ENCODE results near the gene ANGEL2. TPM values are rescaled to one million over a fixed set of nuclear protein-coding genes. Genes with fewer than 3 reads are reported as not detected.

The ANGEL2 gene
- total RNA-seq, 2 experiments from 2014 or later = 40.1 to 42.7 TPM

DNA sequence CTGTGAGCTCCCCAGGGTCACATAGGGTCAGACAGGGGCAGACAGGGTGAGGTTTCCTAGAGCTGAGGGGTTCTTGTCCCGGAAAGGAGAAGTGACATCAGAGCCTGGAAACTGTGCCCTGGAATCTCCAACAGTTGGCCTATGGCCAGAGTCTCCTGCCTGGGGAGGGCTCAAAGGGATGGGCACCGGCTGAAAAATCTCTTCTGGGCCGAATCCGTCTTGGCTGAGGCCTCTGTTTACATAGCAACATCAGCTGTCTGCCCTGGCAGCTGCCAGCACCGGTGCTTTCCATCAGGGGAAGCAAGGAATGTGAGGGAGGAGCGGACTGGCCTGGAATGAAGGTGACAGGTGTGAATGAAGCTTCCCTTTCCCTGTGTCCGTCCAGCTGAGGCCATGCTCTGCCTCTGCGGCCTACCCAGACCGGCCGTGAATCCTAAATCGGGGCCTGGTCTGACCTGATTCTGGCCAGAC, 34.6 kb downstream of the ANGEL2 start:
- TF ChIP-seq EZH2phosphoT487 (IDR thresholded peaks at IDR 0.05; ENCODE audit: borderline replicate concordance, low read depth, low read length) = no peak
- Histone ChIP-seq H3K36me3 (ENCODE audit: insufficient read depth, low read length) (no peaks in the 10 kb centered on the region), H3K27ac (ENCODE audit: low read depth, low read length, poor library complexity, severe bottlenecking) (no peak overlapping the region), H3K4me3 (ENCODE audit: low read depth, low read length, poor library complexity, severe bottlenecking) (no peak overlapping the region), H3K9me3 (ENCODE audit: low read length) (no peaks in the 10 kb centered on the region), H3K9me2 (ENCODE audit: insufficient read depth, low read length) (no peaks in the 10 kb centered on the region), H2AFZ (ENCODE audit: low read length) (no peak overlapping the region), H4K20me1 (ENCODE audit: insufficient read depth, low read length) (no peaks in the 10 kb centered on the region), H3K79me2 (ENCODE audit: insufficient read depth, low read depth, low read length) (no peaks in the 10 kb centered on the region), H3K4me1 (ENCODE audit: insufficient read depth, low read length, poor library complexity, severe bottlenecking) (no peaks in the 10 kb centered on the region), H3K4me2 (ENCODE audit: low read length) (no peak overlapping the region)
- DNase-seq (ENCODE audit: low spot score) = no peak
- ChIA-PET POLR2A (no interaction called here), CTCF (ENCODE audit: unreplicated experiment) (no interaction called here)
- no TSS peak for BruUV-seq (replicated peaks)
- intact Hi-C loops (cut with micrococcal nuclease; ENCODE audit: unreplicated experiment) = no loop called here

DNA sequence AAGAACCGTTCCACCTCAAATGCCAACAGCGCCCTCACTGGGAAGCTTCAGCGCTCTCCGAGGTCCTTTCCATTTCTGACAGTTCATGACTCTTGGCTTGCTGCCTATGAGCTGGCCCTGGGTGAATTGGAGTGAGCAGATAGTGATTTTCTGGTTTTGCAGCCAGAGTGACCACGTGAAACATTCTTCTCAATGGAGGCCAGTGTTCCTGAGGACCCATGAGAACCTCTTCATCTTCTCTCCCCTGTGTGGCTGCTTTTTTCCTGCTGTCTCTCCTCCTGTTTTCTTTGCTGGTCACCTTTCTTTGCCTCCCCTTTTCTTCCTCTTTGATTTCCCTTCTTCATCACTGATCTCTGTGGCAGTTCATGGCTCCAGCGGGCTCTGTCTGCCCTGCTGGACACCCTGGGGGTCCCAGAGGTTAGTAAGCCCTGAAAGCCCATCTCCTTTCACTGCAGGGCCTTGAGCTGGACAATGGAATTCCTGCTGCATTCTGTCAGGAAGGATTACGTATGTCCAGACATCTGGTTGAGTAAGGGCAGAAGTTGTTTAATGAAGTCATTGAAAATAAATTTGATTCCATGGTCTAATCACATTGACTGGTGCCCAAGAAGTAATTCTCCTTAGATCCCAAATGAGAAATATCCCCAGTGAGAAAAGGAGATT, 35.4 kb downstream of the ANGEL2 start:
- no peak overlapping the region for H3K27ac ChIP-seq (ENCODE audit: low read depth, low read length, poor library complexity, severe bottlenecking)
- H3K9me2 ChIP-seq (ENCODE audit: insufficient read depth, low read length) = no peaks in the 10 kb centered on the region
- no peaks in the 10 kb centered on the region for H4K20me1 ChIP-seq (ENCODE audit: insufficient read depth, low read length)
- no peaks in the 10 kb centered on the region for H3K36me3 ChIP-seq (ENCODE audit: insufficient read depth, low read length)
- ChIA-PET CTCF (ENCODE audit: unreplicated experiment) (no interaction called here), POLR2A (no interaction called here)
- H3K4me2 ChIP-seq (ENCODE audit: low read length) = no peak overlapping the region
- no peak for DNase-seq (ENCODE audit: low spot score)
- H2AFZ ChIP-seq (ENCODE audit: low read length) = no peak overlapping the region
- BruUV-seq (replicated peaks) = no TSS peak
- no peak for TF ChIP-seq EZH2phosphoT487 (IDR thresholded peaks at IDR 0.05; ENCODE audit: borderline replicate concordance, low read depth, low read length)
- TF ChIP-seq, protein P1, sequence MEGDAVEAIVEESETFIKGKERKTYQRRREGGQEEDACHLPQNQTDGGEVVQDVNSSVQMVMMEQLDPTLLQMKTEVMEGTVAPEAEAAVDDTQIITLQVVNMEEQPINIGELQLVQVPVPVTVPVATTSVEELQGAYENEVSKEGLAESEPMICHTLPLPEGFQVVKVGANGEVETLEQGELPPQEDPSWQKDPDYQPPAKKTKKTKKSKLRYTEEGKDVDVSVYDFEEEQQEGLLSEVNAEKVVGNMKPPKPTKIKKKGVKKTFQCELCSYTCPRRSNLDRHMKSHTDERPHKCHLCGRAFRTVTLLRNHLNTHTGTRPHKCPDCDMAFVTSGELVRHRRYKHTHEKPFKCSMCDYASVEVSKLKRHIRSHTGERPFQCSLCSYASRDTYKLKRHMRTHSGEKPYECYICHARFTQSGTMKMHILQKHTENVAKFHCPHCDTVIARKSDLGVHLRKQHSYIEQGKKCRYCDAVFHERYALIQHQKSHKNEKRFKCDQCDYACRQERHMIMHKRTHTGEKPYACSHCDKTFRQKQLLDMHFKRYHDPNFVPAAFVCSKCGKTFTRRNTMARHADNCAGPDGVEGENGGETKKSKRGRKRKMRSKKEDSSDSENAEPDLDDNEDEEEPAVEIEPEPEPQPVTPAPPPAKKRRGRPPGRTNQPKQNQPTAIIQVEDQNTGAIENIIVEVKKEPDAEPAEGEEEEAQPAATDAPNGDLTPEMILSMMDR (conservative IDR thresholded peaks at IDR 0.05; ENCODE audit: low read length) = no peak
- no peaks in the 10 kb centered on the region for H3K9me3 ChIP-seq (ENCODE audit: low read length)
- no peaks in the 10 kb centered on the region for H3K79me2 ChIP-seq (ENCODE audit: insufficient read depth, low read depth, low read length)
- intact Hi-C loops (cut with micrococcal nuclease; ENCODE audit: unreplicated experiment) = no loop called here
- no peaks in the 10 kb centered on the region for H3K4me1 ChIP-seq (ENCODE audit: insufficient read depth, low read length, poor library complexity, severe bottlenecking)
- no peak overlapping the region for H3K4me3 ChIP-seq (ENCODE audit: low read depth, low read length, poor library complexity, severe bottlenecking)

DNA sequence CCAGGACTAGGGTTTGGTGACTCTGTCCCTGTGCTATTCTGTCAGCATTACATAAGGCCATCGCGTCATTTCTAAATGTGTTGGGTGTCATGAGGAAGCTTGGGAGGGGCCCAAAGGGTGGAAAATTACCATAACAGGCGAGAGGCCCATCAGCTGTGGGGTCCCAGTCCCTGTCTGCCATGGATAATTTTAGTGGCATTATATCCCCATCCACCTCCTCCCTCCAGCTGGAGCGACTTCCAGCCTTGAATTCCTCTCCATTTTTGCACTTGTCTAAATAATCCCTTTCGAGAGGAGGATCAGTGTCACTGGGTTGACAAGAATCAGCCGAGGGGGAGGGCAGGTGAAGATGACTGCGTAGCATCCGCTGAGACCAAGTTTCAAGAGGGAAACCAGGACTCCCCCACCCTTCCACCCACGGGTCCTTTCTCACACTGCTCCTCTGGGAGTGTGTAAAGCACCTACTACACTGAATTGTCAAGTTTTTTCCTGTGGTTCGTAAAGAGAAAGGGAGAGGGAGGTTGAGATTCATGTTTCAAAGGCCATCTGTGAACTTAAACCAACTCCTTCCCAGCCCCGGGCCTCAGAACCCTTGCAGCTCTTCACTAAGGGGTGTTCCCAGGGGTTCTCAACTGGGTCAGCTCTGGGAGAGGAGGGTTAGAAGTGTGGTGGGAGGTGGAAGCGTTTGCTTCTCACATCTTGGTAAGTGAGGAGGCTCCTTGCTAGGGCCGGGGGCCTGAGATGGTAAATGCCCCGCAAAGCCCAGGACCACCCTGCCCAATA, 36.1 kb downstream of the ANGEL2 start:
- Histone ChIP-seq H3K9me2 (ENCODE audit: insufficient read depth, low read length) (no peaks in the 10 kb centered on the region), H3K4me1 (ENCODE audit: insufficient read depth, low read length, poor library complexity, severe bottlenecking) (no peaks in the 10 kb centered on the region), H4K20me1 (ENCODE audit: insufficient read depth, low read length) (no peaks in the 10 kb centered on the region), H3K36me3 (ENCODE audit: insufficient read depth, low read length) (no peaks in the 10 kb centered on the region), H3K79me2 (ENCODE audit: insufficient read depth, low read depth, low read length) (no peaks in the 10 kb centered on the region), H3K27ac (ENCODE audit: low read depth, low read length, poor library complexity, severe bottlenecking) (no peak overlapping the region), H3K4me3 (ENCODE audit: low read depth, low read length, poor library complexity, severe bottlenecking) (no peak overlapping the region), H3K9me3 (ENCODE audit: low read length) (no peaks in the 10 kb centered on the region), H2AFZ (ENCODE audit: low read length) (no peak overlapping the region), H3K4me2 (ENCODE audit: low read length) (no peak overlapping the region)
- BruUV-seq (replicated peaks) = no TSS peak
- TF ChIP-seq EZH2phosphoT487 (IDR thresholded peaks at IDR 0.05; ENCODE audit: borderline replicate concordance, low read depth, low read length) = no peak
- TF ChIP-seq, protein P1 (conservative IDR thresholded peaks at IDR 0.05; ENCODE audit: low read length) = no peak
- POLR2A ChIA-PET = interaction anchor here (0.6 kb wide), 1 partner anchor 151 kb away, joined by 3 read pairs; no protein-coding TSS in a partner anchor
- intact Hi-C loops (cut with micrococcal nuclease; ENCODE audit: unreplicated experiment) = no loop called here
- CTCF ChIA-PET (ENCODE audit: unreplicated experiment) = no interaction called here
- DNase-seq (ENCODE audit: low spot score) = no peak

Data from OCI-LY7 (cell line).